Muscle layer of duodenum (tissue), 2 donors: ENCODE data around the gene PLEKHH2.
"Not testable (repeated sequence)": the region's sequence is repeated elsewhere in the genome, so short reads cannot be mapped to it uniquely, and the experiment has no call there.

ENCODE experiments used
- H3K27ac ChIP-seq: one replicate; pipeline ENCODE4 v1.7.0; 2013; ENCODE audit warnings: mild to moderate bottlenecking, low read length
- H3K27me3 ChIP-seq: one replicate; pipeline ENCODE4 v1.7.0; 2013; ENCODE audit warnings: low read depth, mild to moderate bottlenecking, control low read depth, low read length
- H3K36me3 ChIP-seq, 2 donors: one replicate each; pipeline ENCODE4 v1.7.0; 2013; ENCODE audit warnings: low read length in 2 of 2, control low read depth in 1 of 2, mild to moderate bottlenecking in 1 of 2; ENCODE audit not compliant: insufficient read depth in 2 of 2, control insufficient read depth in 1 of 2
- H3K4me1 ChIP-seq, 2 donors: one replicate each; pipeline ENCODE4 v1.7.0; 2013; ENCODE audit warnings: low read length in 2 of 2, mild to moderate bottlenecking in 2 of 2, control low read depth in 1 of 2, moderate library complexity in 1 of 2; ENCODE audit not compliant: insufficient read depth in 2 of 2, control insufficient read depth in 1 of 2
- H3K4me3 ChIP-seq, 2 donors: one replicate each; pipeline ENCODE4 v1.7.0; 2013; ENCODE audit warnings: low read length in 2 of 2, low read depth in 1 of 2, mild to moderate bottlenecking in 1 of 2
- H3K9me3 ChIP-seq, 2 donors: one replicate each; pipeline ENCODE4 v1.7.0; 2013; ENCODE audit warnings: low read length in 2 of 2, control low read depth in 1 of 2, mild to moderate bottlenecking in 1 of 2; ENCODE audit not compliant: control insufficient read depth in 1 of 2
- donor health status: healthy.

The PLEKHH2 gene

GRCh38 chr2:43610361-43610760 is 26.7 kb upstream of the PLEKHH2 start:
- H3K4me1 ChIP-seq, result peaks cover 0 to 8% of the 10 kb centered on the region in 2 donors
- no peaks in the 10 kb centered on the region for H3K36me3 ChIP-seq
- no peaks in the 10 kb centered on the region for H3K9me3 ChIP-seq
- no peak overlapping the region for H3K4me3 ChIP-seq
- H3K27ac ChIP-seq, result no peak overlapping the region
- H3K27me3 ChIP-seq, result no peaks in the 10 kb centered on the region

DNA sequence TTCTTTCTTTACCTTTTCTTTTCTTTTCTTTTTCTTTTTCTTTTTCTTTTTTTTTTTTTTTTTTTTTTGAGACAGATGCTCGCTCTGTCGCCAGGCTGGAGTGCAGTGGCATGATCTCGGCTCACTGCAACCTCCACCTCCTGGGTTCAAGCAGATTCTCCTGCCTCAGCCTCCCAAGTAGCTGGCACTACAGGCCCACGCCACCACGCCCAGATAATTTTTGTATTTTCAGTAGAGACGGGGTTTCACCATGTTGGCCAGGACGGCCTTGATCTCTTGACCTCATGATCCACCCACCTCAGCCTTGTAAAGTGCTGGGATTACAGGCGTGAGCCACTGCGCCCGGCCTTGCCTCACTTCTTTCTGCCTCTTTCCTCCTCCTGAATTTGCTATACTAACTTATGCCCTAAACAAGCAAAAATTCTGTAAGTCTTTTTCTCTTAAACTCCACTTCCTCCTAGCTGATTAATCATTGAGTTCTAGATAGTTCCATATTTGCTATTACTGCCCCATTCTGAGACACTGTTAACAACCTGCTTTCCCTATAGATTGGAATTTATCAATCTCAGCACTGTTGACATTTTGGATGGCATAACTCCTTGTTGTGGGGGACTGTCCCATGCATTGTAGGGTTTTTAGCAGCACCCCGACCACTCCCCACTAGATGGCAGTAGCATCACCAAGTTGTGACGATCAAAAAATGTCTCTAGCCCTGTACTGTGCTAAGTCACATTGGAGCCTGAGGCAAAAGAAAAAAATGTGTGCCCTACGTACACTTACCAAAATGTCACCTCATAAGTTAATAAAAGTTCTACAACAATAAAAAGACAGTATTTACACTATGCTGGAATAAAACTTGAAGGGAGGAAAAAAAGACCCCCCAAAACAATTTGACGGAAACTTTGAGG is 24.8 kb upstream of the PLEKHH2 start:
- H3K27me3 ChIP-seq, result no peaks in the 10 kb centered on the region
- H3K27ac ChIP-seq, result no peak overlapping the region
- H3K4me3 ChIP-seq, result no peak overlapping the region
- H3K36me3 ChIP-seq, result no peaks in the 10 kb centered on the region
- no peaks in the 10 kb centered on the region for H3K9me3 ChIP-seq
- peaks cover 0 to 8% of the 10 kb centered on the region in 2 donors for H3K4me1 ChIP-seq

DNA sequence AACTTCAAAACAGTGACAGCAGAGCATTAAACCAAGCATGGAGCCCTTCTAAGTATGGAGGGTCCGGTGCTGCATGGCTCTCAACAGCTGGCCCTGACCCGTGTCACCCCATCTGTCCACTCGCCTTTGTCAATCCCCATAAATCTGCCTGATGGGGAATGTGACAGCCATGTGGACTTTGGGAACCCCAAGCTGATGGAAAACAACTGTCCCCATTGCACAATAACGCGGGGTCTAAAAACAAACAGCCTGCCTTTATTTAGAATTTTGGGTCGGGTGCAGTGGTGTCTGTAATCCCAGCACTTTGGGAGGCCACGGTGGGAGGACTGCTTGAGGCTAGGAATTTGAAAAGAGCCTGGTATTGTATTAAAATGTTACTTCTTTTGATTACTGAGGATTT is 24.1 kb upstream of the PLEKHH2 start:
- H3K27ac ChIP-seq, result no peak overlapping the region
- H3K4me3 ChIP-seq, result no peak overlapping the region
- H3K9me3 ChIP-seq, result no peaks in the 10 kb centered on the region
- no peaks in the 10 kb centered on the region for H3K36me3 ChIP-seq
- H3K27me3 ChIP-seq, result no peaks in the 10 kb centered on the region
- peaks cover 0 to 8% of the 10 kb centered on the region in 2 donors for H3K4me1 ChIP-seq

DNA sequence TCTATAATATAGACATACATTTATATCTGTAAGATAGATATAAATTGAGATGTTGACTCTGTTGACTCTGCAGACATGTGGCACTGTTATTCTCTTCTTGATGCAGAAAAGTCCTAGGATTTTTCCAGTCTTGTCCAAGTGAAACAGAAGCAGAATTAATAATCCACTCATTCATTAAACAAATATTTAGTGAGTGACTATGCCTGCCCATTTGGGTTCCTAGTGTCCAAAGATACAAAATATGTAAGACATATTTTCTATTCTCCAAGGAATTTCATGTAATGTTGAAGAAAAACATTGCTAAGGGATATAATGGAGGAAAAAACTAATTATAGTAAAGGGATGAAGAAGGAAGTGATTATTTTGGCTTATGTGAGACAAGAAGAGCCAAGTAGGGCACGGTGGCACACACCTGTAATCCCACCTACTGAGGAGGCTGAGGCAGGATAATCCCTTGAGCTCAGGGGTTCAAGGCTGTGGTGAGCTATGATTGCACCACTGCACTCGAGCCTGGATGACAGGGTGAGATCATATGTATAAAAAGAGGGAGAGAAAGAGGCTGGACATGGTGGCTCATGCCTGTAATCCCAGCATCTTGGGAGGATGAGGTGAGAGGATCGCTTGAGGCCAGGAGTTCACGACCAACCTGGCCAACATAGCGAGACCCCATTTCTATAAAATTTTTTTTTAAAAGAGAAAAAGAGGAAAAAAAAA is 19.9 kb upstream of the PLEKHH2 start:
- Histone ChIP-seq H3K4me3 (no peak overlapping the region), H3K27ac (no peak overlapping the region), H3K9me3 (no peaks in the 10 kb centered on the region), H3K27me3 (no peaks in the 10 kb centered on the region), H3K4me1 (peaks cover 0 to 4% of the 10 kb centered on the region in 2 donors), H3K36me3 (no peaks in the 10 kb centered on the region)

- Histone ChIP-seq H3K4me1 (no peaks in the 10 kb centered on the region), H3K4me3 (no peak overlapping the region), H3K27ac (no peak overlapping the region), H3K9me3 (no peaks in the 10 kb centered on the region), H3K27me3 (no peaks in the 10 kb centered on the region), H3K36me3 (no peaks in the 10 kb centered on the region)
These were observed 17.5 kb upstream of the PLEKHH2 start for GRCh38 chr2:43619511-43619910.

- Histone ChIP-seq H3K4me3 (no peak overlapping the region), H3K27ac (no peak overlapping the region), H3K4me1 (no peaks in the 10 kb centered on the region), H3K9me3 (no peaks in the 10 kb centered on the region), H3K27me3 (no peaks in the 10 kb centered on the region), H3K36me3 (no peaks in the 10 kb centered on the region)
These were observed 14.1 kb upstream of the PLEKHH2 start for GRCh38 chr2:43622931-43623451.

DNA sequence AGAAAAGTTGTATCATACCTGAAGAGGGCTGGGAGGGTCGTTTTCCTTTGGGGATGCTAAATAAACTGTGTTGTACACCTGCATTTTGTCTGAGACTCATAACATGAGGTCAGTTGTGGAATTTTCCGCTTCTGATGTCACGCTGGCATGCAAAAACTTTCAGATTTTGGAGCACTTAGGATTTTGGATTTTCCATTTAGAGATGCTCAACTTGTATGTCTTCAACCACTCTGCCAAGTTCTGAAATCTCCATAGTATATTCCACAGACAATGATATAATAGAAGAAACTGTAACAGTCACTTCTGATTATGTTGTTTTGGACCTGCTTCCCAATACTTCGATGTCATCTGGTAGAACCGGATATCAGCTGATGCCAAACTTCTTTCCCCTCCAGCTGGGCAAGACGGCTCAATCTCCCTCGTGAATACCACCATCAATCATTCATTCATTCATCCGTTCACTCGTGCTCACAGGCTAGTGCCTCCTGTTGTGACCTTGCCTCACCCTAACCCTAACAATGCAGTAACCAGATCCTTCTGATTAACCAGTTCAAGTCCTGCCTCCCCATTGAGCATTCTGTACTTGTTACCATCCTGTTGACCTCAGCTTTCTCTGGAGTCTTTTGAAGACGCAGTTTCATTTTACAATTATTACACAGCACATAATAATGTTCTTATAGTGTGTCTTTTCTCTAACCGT is 5.3 kb upstream of the PLEKHH2 start:
- H3K27me3 ChIP-seq, result peaks cover 8% of the 10 kb centered on the region

DNA sequence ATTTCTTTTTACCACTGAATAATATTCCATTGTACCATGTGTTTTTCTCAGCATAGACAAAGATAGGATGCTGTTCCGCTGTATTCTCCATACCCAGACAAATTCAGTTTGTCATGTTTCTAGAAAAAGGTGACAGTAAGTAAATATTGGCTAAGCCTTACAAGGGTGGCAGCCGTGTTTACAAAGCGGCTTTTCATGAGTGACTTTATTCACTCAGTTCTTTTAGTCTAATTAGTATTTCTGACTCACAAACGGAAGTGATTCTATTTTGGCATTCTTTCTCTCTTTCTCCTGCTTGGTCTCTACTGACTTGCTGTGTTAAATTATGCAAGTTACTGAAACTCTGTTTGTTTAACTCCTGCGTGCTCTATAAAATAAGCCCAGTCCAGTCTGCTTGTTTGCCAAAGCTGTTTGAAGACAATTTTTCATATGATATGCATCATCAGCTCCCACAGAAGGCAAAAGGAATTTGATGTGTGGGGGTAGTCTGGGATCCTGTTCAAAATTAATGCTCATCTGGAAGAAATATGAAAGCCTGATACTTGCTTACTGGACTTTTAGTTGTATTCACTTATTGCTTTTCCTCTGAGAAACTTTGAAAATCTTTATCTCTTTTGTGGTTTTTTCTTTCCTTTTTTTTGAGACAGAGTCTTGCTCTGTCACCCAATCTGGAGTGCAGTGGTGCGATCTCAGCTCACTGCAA is 2.3 kb upstream of the PLEKHH2 start:
- no peaks in the 10 kb centered on the region for H3K9me3 ChIP-seq
- H3K36me3 ChIP-seq, result no peaks in the 10 kb centered on the region
- H3K27ac ChIP-seq, result no peak overlapping the region
- peaks cover 0 to 10% of the 10 kb centered on the region in 2 donors for H3K4me1 ChIP-seq
- H3K4me3 ChIP-seq, result peak overlapping the region in 1 of 2 donors; percentile 7
- peaks cover 8% of the 10 kb centered on the region for H3K27me3 ChIP-seq

More for the DNA sequence above, 5.3 kb upstream of the PLEKHH2 start:
- Histone ChIP-seq H3K36me3 (no peaks in the 10 kb centered on the region), H3K4me3 (no peak overlapping the region), H3K4me1 (peaks cover 0 to 3% of the 10 kb centered on the region in 2 donors), H3K27ac (no peak overlapping the region), H3K9me3 (no peaks in the 10 kb centered on the region)

GRCh38 chr2:43636153-43636552 is 907 bp upstream of the PLEKHH2 start:
- H3K27ac ChIP-seq, H3K36me3 ChIP-seq, H3K4me1 ChIP-seq, H3K9me3 ChIP-seq, H3K27me3 ChIP-seq, H3K4me3 ChIP-seq: not testable (repeated sequence)

DNA sequence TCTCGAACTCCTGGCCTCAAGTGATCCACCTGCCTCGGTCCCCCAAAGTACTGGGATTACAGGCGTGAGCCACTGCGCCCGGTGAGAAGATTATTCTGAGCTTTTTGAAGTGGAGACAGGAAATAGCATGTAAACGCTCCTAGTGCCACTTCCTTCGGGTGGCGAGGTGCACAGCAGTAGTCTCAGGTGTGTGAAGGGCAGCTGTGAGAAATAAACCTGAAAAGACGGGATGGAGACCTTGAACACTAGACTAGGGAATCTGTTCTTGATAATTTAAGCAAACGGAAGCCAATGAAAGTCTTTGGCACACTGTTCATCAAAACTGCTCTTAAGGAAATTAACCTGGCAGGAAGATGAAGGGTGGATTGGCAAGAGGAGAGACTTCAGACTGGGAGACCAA is 439 bp upstream of the PLEKHH2 start:
- Histone ChIP-seq H3K36me3 (no peaks in the 10 kb centered on the region), H3K4me3 (peak overlapping the region; percentile 55 to 88), H3K27ac (no peak overlapping the region), H3K4me1 (peaks cover 0 to 10% of the 10 kb centered on the region in 2 donors), H3K9me3 (peaks cover 0 to 3% of the 10 kb centered on the region in 2 donors), H3K27me3 (peaks cover 8% of the 10 kb centered on the region)
